Measurements from ENCODE around the gene RARRES1. TPM values are rescaled to one million over a fixed set of nuclear protein-coding genes. Genes with fewer than 3 reads are reported as not detected.

Gene RARRES1
- total RNA-seq, 2 donors from 2014 or later: 3.0 to 18.4 TPM

- H3K9me3 ChIP-seq: no peaks in the 10 kb centered on the region
- DNase-seq: peak in 1 of 4 donors; percentile 44
- intact Hi-C loops (cut with DNase I): no loop called here
- WGBS, 2 donors: 79 to 92% methylated on average over 9 of the region's 9 CpGs
- TF ChIP-seq CTCF (IDR thresholded peaks at IDR 0.05) (no peak), POLR2A (IDR thresholded peaks at IDR 0.05) (no peak)
- no peaks in the 10 kb centered on the region for H3K27me3 ChIP-seq
- no peak overlapping the region for H3K27ac ChIP-seq
- H3K4me3 ChIP-seq: no peak overlapping the region
- no peak for ATAC-seq
- H3K4me1 ChIP-seq: no peaks in the 10 kb centered on the region
- H3K36me3 ChIP-seq (replicated peaks in 1 of 2; ENCODE audit: insufficient read depth in 1 of 2, low read depth in 2 of 2): no peaks in the 10 kb centered on the region
These were observed 19.2 kb downstream of the RARRES1 start for GRCh38 chr3:158713094-158713499.

DNA sequence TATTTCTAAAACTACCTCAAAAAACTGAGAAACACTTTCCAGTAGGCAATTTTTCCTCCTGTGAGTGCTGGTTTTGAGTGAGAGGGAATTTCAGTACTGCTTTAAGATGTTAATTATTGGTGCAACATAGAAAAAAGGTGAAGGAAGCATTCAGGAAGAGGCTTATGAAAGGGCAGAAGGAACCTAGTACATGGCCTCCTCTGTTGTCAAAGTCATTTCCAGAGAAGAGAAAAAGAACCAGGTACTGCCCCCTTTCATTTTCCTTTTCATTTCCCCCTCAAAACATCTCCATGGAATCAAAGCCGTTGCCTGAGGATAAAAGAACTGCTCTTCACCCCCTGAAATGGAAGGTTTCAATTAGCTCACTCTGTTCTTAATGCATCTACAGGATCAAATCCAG, 19.8 kb downstream of the RARRES1 start:
- Histone ChIP-seq H3K27ac (no peak overlapping the region), H3K4me3 (no peak overlapping the region), H3K9me3 (no peaks in the 10 kb centered on the region), H3K36me3 (replicated peaks in 1 of 2; ENCODE audit: insufficient read depth in 1 of 2, low read depth in 2 of 2) (no peaks in the 10 kb centered on the region), H3K27me3 (no peaks in the 10 kb centered on the region), H3K4me1 (no peaks in the 10 kb centered on the region)
- TF ChIP-seq CTCF (IDR thresholded peaks at IDR 0.05) (no peak), POLR2A (IDR thresholded peaks at IDR 0.05) (no peak)
- ATAC-seq: no peak
- intact Hi-C loops (cut with DNase I): no loop called here
- DNase-seq: no peak
- WGBS, 2 donors: 84 to 92% methylated on average over 1 of the region's 1 CpG

DNA sequence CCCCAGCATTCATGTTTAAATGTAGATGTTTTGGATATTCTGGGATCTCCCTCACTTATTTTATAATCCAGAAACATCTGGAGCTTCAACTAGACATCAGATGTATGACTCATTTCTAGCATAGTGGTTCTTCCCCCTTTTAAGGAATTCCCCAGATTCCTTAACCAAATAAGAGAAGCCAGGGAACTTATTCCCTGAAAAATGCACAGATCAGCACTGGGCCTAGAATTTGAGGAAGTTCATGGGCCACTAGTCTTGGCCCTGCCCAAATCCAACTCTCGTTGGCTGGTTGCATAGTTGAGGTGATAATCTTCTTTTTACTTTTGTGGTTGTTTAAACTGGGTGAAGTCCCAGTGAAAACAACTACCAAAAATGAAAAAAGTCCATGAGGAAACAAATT, 20.4 kb downstream of the RARRES1 start:
- 76 to 87% methylated on average over 1 of the region's 1 CpG for WGBS, 2 donors
- TF ChIP-seq CTCF (IDR thresholded peaks at IDR 0.05) (no peak), POLR2A (IDR thresholded peaks at IDR 0.05) (no peak)
- no peak overlapping the region for H3K27ac ChIP-seq
- no peaks in the 10 kb centered on the region for H3K9me3 ChIP-seq
- ATAC-seq (peak; percentile 56), DNase-seq (no peak)
- no peaks in the 10 kb centered on the region for H3K4me1 ChIP-seq
- intact Hi-C loops (cut with DNase I): no loop called here
- no peaks in the 10 kb centered on the region for H3K27me3 ChIP-seq
- H3K36me3 ChIP-seq (replicated peaks in 1 of 2; ENCODE audit: insufficient read depth in 1 of 2, low read depth in 2 of 2): no peaks in the 10 kb centered on the region
- no peak overlapping the region for H3K4me3 ChIP-seq

DNA sequence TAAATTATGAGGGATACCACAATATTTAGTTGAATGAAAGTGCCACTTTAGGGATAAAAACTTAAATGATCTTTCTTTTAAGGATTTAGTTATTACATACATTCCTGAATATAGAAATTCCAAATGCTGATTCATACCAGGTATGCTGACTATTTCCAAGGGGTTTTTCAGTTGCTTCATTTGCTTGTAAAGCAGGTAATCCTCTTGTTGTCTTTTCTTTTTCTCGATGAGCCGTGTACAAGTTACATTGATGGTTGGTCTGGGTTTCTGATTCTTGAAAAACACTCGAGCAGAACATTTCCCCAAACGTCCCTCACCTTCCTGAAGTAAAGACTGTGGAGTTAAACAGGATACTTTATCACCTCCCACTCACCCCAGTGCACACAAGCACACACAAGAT, 21.7 kb downstream of the RARRES1 start:
- no peak for ATAC-seq
- intact Hi-C loops (cut with DNase I): no loop called here
- WGBS, 2 donors: 79 to 81% methylated on average over 4 of the region's 4 CpGs

More for the DNA sequence above, 21.7 kb downstream of the RARRES1 start:
- H3K4me1 ChIP-seq: no peaks in the 10 kb centered on the region
- H3K9me3 ChIP-seq: no peaks in the 10 kb centered on the region
- no peaks in the 10 kb centered on the region for H3K36me3 ChIP-seq (replicated peaks in 1 of 2; ENCODE audit: insufficient read depth in 1 of 2, low read depth in 2 of 2)
- DNase-seq: no peak
- no peak overlapping the region for H3K4me3 ChIP-seq
- H3K27ac ChIP-seq: no peak overlapping the region
- H3K27me3 ChIP-seq: no peaks in the 10 kb centered on the region
- no peak for TF ChIP-seq CTCF (IDR thresholded peaks at IDR 0.05)
- TF ChIP-seq POLR2A (IDR thresholded peaks at IDR 0.05): no peak
